Measurements from ENCODE around the gene ARHGAP35. TPM values are rescaled to one million over a fixed set of nuclear protein-coding genes. Genes with fewer than 3 reads are reported as not detected.
A peak's percentile ranks its signal among the peaks of the same experiment; 100 is the strongest.

Gene ARHGAP35
- total RNA-seq, 1 donor from 2014 or later, result 31.9 TPM

GRCh38 chr19:46904114-46905060 is 43.6 kb downstream of the ARHGAP35 start:
- DNase-seq, result peak; percentile 77

GRCh38 chr19:46906221-46906620 is 45.4 kb downstream of the ARHGAP35 start:
- no peak for DNase-seq

- no peak for DNase-seq
Measured at GRCh38 chr19:46907880-46908279, 47.1 kb downstream of the ARHGAP35 start.

- DNase-seq, result no peak
Measured at GRCh38 chr19:46909356-46909755, 48.6 kb downstream of the ARHGAP35 start.

Other genes starting within 250 kb of the ARHGAP35 start
- 3.8 TPM for gene PTGIR, start 235.9 kb upstream of the ARHGAP35 start, total RNA-seq
- gene GNG8, start 224.8 kb upstream of the ARHGAP35 start, total RNA-seq, result not detected
- 6.7 TPM for gene DACT3, start 199.8 kb upstream of the ARHGAP35 start, total RNA-seq
- gene PRKD2, start 143.9 kb upstream of the ARHGAP35 start, total RNA-seq, result 26.2 TPM
- 7.0 TPM for gene FKRP, start 114.9 kb upstream of the ARHGAP35 start, total RNA-seq
- 45.1 TPM for gene STRN4, start 114.5 kb upstream of the ARHGAP35 start, total RNA-seq
- 21.0 TPM for gene SLC1A5, start 72.4 kb upstream of the ARHGAP35 start, total RNA-seq
- 65.5 TPM for gene AP2S1, start 10.2 kb upstream of the ARHGAP35 start, total RNA-seq
- 0.99 TPM for gene NPAS1, start 158.8 kb downstream of the ARHGAP35 start, total RNA-seq
- gene TMEM160, start 187.6 kb downstream of the ARHGAP35 start, total RNA-seq, result 6.2 TPM